Activated T-cell treated with anti-CD3 and anti-CD28 coated beads, Interleukin-2, amount 50 U/mL, for 1 hour (primary cell): ENCODE results near the gene GIMAP2.
"Not testable (repeated sequence)": the region's sequence is repeated elsewhere in the genome, so short reads cannot be mapped to it uniquely, and the experiment has no call there.

Experiments
- DNase-seq: peaks from one replicate; pipeline ENCODE4 v3.0.0-alpha.2; 2020

Gene GIMAP2

DNA sequence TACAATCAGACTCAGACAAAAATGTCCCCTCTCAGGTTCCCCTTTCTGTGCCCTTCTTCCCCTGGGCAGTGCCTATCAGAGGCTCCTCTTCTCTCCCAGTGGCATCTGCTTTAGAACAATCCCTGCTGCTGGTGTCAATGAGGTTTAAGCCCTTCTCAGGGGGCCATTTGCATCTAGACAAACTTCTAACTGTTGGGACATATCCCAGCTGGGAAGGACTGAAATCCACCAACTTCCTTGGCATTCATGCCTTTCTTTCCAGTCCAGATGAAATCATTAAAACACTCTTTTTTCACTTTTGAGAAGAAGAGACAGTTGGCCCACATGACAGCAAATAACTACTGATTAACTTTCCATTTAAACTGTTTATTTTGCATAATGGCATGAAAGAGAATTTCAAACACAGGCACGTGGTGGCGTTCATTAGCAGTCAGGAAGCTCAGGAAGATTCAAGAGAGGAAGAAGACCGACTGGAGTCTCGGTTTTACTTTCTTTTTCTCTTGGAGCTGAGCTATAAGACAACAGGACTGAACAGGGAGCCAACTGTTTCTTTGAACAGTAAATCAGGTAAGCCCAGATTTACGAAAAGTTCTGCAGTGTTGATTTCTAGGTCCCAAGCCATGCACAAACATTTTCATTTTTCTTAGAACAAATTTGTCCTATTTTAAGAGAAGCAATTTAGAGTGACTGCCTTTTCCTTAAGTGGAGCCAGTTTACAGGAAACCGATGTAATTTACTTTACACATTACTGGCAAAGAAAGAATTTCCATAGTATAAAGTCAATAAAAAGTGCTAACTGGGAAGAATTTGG is at the start of gene GIMAP2:
GIMAP2 (plus strand) TSS at position 488 of the 811 bp plus-strand sequence. CDS start 1,354 bp downstream, outside the sequence.
- no peak for DNase-seq

DNA sequence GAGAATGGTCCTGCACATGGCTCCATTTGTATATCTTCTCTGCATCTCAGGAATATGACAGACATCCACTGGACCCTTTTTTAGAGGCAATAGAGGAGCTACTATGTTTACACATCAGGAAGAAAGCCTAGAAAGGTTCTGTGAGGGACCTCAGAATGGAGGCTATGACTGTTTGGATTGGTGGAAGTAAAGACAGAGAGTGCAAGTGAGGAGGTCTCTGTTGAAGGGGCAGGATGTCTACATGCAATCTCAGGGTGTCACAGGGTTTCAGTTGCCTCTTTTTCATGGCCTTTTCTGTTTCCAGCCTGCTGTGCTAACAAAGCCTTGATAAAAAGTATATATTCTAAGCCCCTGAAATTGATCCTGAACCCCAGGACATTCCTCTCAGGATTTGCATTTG is 43.7 kb upstream of the GIMAP2 start:
- no peak for DNase-seq

DNA sequence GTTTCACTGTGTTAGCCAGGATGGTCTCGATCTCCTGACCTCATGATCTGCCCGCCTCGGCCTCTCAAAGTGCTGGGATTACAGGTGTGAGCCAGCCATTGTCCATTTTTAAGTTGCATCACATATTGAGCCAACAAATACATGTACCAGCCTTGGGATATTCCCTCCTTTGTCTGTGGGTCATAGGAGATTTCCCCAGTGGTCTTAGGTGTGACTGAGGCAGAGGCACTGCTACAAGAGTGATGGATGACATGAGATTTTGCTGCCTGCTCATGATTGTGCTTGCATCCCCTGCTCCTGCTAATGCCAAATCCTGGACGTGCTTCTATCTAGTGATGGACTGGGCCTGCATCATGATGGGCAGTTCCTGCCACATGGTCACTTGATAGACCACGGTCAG is 42.6 kb upstream of the GIMAP2 start:
- no peak for DNase-seq

DNA sequence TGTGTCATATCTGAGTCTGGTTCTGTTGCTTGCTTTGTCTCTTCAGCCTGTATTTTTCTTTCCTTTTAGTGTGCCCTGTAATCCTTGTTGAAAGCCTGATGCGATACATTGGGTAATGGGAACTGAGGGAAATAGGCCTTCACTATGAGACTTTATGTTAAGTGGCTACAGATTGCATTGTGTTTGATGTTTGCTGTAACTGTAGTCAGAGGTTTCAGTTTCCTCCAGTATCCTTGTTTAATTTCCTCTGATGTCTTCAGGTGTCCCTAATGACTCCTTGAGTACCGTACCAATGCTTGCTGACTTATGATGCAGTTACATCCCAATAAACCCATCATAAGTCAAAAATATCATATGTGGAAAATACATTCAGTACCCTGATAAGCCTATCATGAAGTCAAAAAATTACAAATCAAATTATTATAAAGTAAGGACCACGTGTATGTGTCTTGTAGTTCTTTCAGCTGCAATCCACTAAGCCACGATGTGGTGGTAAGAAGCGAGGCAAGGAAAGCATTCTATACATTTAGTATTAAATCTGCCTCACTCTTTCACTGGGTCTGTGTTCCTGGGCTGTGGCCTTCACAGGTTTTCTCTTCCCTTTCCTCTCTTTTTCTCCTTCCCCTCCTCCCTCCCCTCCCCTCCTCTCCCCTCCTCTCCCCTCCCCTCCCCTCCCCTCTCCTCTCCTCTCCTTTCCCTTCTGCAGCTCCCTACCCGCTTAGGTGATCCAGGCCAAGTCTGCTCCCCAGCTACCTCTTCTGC is 40.1 kb upstream of the GIMAP2 start:
- DNase-seq: no peak

DNA sequence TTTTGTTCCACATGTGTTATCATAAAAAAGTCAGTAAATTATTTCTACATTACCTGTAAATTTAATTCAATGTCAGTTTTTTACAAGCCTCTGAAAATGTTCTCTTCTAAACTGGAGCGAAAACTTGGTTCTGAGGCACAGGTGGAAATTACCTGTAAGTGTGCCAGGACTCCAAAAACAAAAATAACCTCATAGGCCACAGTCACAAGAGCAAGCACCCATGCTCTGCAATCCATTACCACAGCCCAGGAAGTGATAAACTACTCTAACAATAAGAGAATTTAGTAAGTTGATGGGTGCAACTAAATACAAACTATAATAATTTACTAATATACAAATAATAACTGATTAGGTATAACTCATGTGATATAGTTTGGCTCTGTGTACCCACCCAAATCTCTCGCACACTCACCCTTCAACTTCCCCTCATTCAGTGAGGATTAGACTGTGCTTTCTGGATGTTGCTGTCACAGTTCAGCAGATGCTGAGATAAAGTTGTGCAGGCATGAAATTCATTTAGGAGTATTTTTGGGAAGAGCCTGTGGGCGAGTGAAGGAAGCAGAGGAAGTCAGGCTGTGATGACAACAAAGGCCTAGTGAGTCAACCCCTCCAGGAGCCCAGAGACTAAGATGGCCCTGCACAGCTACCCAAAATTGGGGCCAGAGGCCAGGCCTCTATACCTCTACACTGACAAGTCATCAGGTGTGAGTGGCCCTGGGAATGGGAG is 37.0 kb upstream of the GIMAP2 start:
- DNase-seq: no peak

DNA sequence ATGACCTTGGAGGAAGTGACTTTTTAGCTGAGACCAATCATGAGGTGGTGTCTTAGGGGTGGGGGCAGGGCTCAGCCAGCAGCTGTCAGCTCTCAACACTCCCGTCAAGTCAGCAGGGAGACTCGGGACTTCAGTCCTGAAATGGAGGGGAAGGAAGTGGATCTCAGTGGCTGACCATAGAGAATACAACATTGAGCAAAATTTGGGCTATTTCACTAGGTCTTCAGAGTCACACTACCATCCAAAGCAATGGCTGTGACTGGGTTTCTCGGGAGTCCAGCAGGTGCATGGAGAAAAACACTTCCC is 36.5 kb upstream of the GIMAP2 start:
- DNase-seq: no peak

DNA sequence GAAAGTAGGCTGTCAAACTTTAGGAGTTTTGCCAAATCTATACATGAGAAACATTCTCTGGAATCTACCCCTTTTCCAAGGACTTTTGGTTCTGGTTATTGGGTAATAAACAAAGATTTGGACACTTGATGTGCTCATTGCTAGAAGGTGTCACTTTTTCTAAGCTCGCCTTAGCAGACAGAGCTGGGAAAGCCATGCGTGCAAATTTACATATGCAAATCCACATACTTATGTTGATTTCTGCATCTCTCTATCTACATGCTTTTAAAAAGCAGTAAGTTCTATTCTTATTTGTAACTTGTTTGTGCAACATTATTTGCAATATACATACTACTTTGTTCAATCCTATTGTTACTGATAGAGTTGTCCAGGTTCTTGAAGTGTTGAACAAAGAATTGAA is 30.8 kb upstream of the GIMAP2 start:
- DNase-seq: no peak

DNA sequence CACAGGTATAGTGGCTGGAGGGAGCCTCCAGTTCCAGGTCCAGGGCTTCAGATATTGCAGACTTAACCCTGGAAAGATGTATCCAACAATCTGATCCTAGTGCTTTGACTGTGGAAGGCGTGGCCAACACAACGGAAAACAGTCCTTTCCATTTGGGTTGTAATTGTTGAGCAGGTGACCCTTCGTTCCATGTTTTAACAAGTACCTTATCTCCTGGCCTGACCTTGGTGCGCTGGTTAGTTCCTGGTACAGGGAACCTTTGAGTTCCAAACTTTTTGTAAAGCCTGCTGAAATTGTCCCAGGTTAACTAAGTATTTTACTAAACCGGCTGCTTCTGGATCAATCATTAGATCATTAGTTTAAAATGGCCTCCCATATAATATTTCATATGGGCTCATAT is 29.5 kb upstream of the GIMAP2 start:
- DNase-seq: no peak

DNA sequence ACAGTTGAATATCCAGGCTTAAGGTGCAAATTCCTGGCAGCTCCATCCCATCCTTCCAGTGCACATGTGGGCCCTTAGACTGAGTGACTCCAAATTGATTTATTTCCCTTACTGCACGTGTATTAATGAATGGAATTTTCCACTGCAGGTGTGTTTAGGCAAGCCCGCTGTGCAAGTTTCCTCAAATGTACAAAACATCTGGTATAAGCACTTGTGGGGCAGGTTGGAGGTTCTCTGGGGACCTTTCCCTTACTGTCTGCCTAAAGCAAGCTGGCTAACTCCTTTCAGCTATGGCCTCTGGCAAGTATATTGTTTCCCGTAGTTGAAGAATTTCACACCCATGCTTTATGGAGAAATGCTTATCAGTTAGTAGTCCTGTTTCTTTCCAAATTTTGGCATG is 28.0 kb upstream of the GIMAP2 start:
- DNase-seq: no peak

DNA sequence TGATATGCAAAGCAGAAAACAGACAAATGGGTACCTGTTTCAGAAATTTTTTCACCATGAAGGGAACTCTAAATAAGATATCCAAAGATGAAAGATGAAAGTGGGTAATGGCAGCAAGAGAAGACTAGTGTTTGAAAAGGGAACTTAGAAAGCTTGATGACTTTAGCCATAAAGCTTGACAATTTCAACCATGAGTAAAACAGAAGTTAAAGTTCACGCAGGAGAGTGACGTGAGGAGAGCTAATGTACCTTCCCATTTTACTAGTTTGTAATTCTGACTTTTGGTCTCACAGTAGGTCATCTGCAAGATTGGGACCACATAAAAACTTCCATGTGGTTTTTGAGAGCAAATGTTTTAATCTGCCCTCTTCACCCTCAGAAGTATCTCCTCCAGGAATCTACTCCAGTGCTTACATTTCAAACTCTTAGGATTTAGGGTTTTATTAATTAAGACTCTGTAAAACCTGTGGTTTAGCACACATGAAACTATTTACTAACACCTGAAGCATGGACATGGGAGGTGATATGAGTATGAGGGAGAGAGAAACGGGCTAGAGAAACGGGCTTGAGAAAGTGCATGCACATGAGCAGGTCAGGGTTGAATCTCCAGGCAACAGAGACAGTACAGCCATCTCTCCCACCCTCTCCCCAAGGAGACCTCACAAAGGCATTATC is 24.4 kb upstream of the GIMAP2 start:
- no peak for DNase-seq

DNA sequence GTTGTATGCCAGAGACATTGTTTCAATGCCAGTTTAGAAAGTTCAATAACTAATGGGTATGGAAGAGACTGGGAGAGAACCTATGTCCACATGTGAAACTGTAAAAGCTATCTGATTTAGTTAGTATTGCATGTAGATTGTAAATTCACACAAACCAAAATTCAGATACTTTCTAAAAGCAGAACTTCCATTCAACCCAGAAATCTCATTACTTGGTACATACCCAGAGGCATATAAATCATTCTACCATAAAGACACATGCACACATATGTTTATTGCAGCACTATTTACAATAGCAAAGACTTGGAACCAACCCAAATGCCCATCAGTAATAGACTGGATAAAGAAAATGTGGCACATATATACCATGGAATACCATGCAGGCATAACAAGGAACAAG is 22.7 kb upstream of the GIMAP2 start:
- DNase-seq: not testable (repeated sequence)

DNA sequence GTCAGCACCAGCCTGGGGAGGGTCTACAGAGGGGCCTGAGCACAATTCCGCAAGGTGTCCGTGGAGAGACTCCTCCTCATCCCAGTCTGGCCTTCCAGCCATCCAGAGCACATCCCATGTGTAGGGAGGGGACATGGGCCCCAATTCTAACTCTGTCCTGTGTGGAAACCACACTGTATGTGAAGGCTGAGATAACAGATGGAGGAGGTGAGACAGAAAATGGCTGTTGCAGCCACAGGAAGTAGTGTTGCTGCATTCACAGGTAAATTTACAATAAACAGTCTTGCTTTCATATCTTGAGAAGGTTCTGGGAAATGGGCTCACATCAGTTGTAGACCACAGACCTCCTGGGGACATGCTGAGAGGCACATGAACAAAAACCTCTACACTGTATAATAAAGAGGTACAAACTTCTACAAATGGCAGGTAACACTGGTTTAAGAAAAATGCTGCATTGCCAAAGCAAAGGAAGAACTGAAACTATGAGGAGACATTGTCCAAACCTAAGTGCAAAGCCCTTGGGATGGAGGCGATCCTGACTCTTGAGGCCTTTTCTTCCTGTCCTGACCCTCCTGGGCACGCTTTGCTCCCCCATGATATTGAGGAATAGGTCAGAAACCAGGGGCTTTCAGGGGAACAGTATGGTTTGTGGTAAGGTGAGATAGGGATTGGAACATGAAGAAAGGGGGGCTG is 21.6 kb upstream of the GIMAP2 start:
- DNase-seq: no peak

DNA sequence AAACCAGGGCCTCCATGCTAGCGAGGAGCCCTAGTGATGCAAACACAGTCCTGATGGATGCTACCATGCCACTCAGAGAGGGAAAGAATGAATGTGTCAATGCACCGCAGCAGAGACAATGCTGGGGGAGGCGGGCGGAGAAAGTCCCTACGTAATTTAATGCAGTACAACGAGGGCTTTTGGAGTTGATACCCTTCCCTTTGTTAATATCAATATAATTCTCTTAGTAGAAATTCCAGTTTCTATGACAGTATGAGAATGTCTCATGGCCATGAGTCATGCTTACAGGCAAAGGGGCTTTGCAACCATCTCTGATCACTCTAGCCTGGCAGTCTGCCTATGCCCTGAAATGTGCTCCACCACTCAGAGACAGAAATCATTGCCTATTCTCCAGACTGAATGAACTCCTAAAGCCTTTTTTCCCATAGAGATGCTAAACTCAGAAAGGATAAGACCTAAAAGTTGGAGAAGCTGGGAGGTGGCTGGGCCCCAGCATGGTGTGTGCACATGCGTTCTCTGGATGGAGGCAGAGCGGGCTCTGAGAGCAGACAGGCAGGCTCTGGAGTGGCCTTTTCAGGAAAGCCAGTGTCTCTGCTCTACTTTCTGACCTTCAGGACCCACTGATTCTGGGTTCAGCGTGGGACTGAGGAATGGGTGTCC is 20.3 kb upstream of the GIMAP2 start:
- peak; percentile 32 for DNase-seq

DNA sequence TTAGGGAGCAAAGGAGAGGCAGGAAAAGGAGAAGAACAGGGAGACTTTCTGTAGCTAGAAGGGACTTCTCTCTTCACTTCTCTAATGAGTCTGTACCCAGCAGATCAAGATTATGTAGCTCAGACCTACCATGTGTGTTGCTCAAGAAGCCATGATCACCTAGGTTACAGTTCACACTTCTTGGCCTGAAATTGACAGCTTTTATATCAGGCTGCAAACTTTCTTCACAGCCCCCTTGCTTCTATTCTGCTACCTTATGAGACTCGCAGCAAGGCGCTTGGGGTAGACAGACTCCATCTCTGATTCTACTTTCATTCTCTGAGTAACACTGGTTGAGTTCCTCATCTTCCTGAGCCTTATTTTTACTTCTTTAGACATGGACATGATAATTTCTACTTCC is 19.6 kb upstream of the GIMAP2 start:
- DNase-seq: no peak

DNA sequence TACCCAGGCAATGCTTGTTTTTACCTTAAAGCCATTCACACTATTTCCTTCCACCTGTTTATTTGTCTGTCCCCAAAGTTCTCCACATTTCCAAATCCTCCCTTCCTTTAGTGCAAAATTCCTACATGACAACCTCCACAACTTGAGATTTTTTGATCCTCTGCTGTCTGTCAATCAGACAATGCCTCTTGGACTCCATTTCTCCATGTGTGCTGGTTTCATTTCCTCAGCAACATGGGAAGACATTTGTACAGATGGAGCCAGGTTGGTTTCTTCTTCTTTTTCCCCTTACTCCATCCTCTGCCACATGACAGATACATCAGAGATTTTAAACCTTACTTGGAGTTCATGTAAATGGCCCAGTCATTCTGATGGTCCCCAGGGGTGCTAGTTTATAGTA is 19.1 kb upstream of the GIMAP2 start:
- DNase-seq: no peak

DNA sequence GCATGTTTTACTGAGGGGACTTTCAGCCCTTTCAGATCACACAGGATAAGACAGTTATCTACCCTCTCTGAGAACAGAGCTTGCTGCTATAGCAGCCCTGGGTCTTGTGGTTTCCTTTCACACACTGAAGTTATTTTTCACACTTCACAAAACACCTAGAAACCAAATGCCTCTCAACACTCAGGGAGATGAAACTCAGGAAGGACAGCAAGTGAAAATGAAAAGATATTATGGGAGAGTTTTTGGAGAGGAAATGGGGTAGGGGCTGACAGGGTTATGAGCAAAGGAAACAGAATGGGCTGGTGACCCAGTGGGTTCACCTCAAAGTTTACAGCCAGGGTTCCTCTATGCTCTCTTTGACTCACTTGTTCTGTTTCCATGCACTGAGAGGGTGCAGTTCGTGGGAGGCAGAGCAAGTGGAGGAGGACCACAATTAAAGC is 17.0 kb upstream of the GIMAP2 start:
- peak; percentile 57 for DNase-seq

DNA sequence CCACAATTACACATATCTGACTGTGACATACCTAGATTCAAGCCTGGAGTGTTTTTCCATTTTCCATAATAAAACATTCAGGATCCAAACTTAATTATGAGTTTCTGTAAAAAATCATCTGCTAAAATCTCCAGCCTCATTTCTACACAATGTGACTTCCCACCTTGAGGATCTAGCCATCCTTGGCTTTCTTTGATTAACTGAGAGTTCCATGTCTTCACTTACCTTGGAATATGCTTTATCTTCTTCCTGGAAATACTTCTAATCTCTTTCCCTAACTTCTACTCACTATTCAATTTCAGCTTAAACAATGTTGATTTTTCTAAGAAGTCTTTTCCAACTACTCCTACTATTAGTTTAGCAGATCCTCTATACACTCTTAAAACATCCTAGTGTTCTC is 16.5 kb upstream of the GIMAP2 start:
- no peak for DNase-seq

DNA sequence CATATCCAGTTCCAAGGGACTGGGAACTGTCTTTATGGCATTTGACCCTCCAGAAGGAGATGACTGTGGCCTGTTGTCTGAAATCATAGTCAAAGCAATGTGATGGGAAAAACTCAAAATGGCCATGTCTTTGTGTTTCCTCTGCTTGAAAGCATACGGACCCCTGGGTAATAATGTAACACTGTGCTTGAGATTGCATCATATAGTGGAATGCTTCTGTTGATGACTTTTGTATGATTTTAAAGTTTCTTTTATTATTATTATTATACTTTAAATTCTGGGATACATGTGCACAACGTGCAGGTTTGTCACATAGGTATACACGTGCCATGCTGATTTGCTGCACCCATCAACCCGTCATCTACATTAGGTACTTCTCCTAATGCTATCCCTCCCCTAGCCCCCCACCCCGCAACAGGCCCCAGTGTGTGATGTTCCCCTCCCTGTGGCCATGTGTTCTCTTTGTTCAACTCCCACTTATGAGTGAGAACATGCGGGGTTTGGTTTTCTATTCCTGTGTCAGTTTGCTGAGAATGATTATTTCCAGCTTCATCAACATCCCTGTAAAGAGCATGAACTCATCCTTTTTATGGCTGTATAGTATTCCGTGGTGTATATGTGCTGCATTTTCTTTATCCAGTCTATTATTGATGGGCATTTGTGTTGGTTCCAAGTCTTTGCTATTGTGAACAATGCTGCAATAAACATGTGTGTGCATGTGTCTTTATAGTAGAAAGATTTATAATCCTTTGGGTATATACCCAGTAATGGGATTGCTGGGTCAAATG is 13.5 kb upstream of the GIMAP2 start:
- not testable (repeated sequence) for DNase-seq

DNA sequence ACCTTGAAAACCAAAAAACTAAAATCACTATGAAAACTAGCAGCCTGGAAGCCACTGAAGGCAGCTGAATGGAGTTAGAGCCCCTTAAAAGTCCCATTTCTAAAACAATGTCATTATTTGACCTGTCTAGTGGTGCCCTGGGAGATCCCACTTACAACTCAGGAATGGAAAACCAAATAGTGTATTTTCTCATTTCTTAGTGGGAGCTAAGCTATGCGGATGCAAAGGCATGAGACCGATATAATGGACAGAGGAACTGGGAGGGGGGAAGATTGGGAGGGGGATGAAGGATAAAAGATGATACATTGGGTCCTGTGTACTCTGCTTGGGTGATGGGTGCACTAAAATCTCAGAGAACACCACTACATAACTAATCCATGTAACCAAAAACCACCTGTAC is 9.8 kb upstream of the GIMAP2 start:
- DNase-seq: no peak

DNA sequence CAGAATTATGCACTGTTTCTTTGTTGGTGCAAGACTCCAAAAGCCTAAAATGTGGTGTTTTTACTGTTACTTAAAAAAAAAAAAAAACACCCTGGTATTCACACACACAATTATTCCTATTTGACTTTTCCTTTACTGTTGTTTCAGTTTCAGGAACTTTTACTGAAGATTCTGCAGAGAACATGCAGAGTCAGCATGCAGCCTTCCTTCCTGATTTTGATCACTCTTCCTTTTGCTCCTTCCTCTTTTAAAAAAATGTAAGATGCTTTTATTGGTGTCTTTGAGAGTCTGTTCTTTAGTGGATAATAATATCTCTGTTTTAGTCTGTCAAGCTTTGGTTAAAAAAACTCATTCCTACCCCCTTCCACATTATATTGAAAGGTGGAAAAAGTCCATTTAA is 9.2 kb upstream of the GIMAP2 start:
- DNase-seq: not testable (repeated sequence)

DNA sequence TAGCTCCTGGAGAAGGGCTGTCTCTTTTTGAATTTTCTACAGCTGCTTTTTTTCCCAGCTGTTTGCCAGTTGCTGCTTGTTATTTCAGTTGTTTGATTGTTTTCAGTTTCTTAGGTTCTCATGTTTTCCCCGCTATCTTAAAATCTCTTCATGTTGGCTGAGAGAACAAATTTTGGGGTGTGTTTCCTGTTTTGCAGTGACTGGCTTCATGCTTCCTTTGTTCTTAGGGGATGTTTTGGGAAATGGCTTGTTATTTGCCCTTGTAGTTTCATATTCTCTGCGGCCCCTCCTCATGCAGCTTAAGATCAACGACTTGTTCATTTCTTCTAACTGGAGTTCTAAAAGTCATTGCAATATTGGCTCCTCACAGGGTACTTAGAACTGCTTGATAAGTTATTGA is 8.7 kb upstream of the GIMAP2 start:
- DNase-seq: not testable (repeated sequence)
